HG03159 (cell line): Measurements from ENCODE around the gene PRSS58.

Source experiments
- ATAC-seq: cut with Tn5 transposase; IDR thresholded peaks from one replicate; pipeline ENCODE4 v1.9.1; 2021; ENCODE audit warnings: mild to moderate bottlenecking, moderate library complexity; ENCODE audit not compliant: unreplicated experiment

Gene PRSS58

DNA sequence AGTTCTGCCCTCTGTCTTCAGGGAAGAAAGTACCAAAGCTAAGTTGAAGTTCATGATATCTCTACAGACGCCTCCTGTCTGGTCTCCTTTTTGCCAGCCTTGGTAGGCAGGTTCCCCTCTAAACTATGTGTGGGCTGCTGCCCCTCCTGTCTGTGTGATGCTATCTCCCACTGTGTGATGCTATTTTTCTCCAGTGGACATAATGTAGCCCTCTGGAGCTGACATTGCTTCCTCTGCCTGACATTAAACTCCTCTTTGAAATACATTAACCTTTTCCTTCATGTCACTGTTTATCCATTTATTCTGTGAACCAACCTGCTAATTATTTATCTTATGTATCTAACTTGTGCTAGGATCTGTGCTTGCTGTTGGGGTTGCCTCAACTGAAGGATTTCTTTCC, at the start of gene PRSS58:
Gene PRSS58, minus strand, starts transcription at position 101 of the 400 bp plus-strand sequence. CDS start 351 bp downstream, outside the sequence.
- ATAC-seq, result no peak

GRCh38 chr7:142307246-142307900, 49.5 kb upstream of the PRSS58 start:
- no peak for ATAC-seq

DNA sequence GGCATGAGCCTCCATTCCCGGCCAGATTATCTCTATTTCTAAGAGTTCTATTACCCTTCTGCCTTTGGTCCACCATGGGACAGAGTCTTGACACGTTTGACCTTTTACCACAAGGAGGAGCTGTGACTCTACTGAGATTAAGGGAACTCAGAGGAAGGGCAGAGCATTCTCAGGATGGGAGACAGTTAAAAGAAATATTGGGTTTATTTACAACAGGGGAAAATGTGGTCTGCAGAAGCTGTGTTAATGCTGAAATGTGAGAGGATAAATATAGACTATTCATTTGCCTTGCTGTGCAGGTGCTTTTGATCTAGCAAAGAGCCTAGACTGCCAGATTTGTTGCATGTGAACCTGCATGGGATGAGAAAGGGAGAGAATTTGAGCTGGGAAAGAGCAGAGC, 45.8 kb upstream of the PRSS58 start:
- ATAC-seq, result peak; percentile 56

GRCh38 chr7:142301923-142302550, 44.2 kb upstream of the PRSS58 start:
- peak; percentile 47 for ATAC-seq

GRCh38 chr7:142301299-142301698, 43.4 kb upstream of the PRSS58 start:
- ATAC-seq, result no peak

DNA sequence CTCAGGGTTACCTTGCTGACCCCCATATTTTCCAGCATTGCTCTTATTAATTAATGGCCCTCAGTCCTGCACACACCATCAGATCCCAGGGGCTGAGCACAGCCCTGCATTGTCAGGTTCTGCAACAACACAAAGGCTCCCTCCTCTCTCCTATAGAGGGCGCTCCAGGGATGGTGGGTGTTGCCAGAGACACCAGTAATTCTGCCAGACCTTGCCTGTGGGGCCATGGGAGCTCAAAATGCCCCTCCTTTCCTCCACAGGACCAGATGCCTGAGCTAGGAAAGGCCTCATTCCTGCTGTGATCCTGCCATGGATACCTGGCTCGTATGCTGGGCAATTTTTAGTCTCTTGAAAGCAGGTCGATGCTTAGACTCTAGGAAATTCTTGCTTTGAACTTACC, 42.8 kb upstream of the PRSS58 start:
- no peak for ATAC-seq

DNA sequence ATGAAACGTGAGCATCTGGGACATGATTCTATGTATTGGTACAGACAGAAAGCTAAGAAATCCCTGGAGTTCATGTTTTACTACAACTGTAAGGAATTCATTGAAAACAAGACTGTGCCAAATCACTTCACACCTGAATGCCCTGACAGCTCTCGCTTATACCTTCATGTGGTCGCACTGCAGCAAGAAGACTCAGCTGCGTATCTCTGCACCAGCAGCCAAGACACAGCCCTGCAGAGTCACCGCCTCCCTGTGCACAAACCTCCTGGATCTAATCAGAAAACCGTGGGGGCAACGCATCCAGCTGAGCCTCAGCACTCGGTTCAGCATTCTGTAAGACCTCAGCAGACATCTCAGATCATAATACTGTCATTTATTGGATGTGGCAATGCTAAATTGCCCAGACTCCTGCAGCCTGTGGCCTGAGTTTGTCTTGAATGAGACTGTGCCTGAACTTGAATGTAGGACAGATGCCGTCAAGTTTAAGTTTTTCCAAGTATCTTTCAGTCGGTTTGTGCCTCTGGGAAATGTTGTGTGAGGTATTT, 41.5 kb upstream of the PRSS58 start:
- no peak for ATAC-seq

GRCh38 chr7:142298627-142299026, 40.8 kb upstream of the PRSS58 start:
- no peak for ATAC-seq

DNA sequence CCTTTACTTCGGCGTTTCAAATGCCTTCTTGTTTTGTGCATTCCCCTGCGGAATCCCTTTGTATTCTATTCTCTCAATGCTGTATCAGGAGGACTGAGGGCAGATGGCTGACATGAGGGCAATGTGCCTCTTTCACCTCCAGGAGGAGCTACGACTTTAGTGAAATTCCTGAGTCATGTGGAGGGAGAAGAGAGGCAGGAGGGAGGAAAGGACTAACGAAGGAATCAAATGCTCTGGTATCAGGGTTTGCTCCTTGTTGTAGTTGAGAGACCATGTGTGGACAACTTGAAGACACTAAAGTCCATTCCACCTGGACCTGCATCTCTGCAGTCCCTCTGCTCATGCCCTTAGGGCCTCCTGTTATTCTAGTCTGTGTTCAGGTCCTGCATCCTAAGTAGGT, 40.2 kb upstream of the PRSS58 start:
- ATAC-seq, result no peak

DNA sequence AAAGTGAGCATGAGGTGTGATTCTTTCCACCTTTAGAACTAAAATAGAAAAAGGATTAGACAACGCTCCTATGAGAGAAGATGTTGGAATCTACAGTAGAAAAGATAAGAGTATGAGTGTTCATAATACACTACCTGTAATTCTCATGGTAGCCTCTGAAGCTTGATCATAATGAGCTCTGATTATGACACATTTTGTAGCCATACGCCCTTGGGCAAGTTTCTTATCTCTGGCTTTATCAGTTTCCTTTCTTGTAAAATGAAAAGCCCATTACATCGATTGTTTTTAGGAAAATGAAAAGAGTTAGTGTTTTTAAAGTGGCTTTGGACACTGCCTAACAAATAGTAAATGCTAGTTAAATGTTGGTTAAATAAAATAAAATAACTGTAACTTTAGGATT, 22.4 kb upstream of the PRSS58 start:
- ATAC-seq, result no peak

- ATAC-seq, result no peak
Measured at GRCh38 chr7:142279601-142280000, 21.7 kb upstream of the PRSS58 start.

DNA sequence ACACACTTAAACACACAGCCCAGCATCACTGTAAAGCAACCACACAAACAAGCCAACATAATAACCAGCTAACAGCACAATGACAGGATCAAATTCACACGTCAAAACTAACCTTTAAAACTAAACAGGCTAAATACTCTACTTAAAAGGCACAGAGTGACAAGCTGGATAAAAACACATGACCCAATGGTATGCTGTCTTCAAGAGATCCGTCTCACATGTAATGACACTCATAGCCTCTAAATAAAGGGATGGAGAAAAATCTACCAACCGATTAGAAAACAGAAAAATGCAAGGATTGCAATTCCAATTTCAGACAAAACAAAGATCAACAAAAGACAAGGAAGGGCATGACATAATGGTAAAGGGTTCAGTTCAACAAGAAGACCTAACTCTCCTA, 17.2 kb upstream of the PRSS58 start:
- no peak for ATAC-seq

DNA sequence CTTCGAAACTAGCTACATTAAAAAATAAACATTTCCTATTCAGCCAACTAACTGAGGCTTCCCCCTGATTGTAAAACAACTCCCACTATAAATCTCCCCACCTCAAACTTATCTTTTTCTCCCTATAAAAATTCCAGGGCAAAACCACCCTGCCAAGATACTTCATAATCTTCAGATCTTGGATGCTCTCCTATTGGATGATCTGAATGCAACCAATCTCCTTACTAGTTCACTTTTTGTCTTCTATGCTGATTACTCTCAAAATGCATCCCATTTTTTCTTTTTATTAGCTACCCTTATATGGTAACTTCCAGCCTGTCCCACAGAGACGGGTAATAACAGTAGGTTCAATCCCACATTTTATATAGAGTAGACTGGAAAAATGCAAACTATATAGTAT, 15.0 kb upstream of the PRSS58 start:
- no peak for ATAC-seq

DNA sequence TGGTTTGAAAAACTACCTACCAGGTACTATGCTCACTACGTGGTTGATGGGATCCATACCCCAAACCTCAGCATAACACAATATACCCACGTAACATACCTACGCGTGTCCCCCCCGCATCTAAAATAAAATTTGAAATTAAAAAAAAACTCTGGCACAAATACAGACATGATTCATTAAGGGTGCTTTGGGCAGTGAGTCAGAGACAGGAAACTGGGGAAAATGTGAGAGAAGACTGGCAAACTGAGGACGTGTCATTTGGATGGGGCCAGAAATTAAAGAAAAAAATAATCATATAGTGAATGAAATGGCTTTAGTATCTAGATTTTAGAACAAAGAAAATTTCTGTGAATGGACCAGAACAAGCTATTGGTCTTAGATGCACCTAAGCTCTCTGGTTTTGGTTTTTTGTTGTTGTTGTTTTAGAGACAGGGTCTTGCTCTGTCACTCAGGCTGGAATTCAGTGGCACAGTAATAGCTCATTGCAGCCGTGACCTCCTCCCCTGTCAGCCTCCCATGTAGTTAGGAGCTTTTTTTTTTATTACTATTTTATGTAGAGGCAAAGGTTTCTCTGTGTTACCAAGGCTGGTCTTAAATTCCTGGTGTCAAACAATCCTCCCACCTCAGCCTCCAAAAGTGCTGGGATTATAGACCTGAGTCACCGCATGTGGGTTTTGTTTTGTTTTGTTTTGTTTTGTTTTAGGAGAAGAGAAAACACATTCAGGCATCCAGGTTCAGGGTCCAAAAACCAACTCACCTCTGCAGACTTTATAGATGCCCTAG, 5.9 kb upstream of the PRSS58 start:
- no peak for ATAC-seq

GRCh38 chr7:142250705-142251104, 7.2 kb downstream of the PRSS58 start:
- no peak for ATAC-seq

GRCh38 chr7:142249918-142250317, 7.9 kb downstream of the PRSS58 start:
- no peak for ATAC-seq

- ATAC-seq, result no peak
Measured at GRCh38 chr7:142248166-142249160, 9.4 kb downstream of the PRSS58 start.

DNA sequence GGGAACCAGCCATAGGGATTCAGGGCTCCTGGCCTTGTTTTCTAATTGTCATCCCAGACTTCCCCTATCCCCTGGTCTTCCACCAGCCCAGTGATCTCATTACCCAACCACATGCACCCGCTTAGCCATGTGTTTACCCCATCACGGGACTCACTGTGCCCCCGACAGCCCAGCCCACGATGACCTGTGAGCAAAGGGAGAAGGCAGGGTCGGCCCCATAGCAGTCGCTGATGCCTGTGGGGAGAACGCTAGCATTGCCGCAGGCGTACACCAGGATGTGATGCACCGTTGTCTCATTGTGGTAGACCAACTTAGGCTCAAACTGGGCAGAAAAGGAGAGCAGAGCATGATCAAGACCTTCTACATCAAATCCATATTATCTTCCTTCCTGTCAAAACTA, 14.0 kb downstream of the PRSS58 start:
- no peak for ATAC-seq

DNA sequence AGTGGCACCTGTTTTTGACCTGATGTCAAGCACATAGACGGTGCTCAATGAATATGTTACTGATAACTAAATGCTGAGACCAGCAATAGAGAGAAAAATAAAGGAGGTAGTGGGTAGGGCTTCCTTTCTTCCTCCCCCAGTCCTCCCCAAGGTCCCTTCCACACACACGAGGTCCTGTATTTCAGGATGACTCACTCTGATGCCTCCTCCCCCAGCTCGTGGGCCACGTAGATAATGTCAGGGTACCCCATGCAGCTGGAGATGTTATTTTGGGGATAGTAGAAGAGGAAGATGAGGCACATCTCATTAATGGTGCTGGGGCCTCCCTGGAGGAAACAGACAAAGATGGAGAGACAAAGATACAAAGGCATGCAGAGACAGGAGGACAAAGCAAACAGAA, 17.3 kb downstream of the PRSS58 start:
- no peak for ATAC-seq

DNA sequence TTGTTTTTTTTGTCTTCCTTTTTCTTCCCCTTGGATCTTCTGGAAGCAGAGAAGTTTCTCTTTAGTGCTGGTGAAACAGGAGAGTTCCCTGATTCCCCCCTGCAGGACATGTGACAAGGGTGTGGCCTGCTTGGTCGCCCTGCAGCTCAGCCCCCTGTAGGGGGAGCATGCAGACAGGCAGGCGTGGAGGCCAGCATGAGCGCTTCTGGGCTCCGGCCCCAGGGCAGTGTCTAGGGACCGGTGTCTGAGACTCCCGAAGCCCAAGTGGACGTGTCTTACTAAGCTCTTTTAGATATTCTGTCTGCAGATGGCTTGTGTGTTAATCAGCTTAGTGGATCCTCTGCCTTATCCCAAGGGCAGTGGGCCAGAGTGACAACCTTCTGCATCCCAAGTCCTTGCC, 26.1 kb downstream of the PRSS58 start:
- ATAC-seq, result peak; percentile 56
